Measurements from ENCODE around the gene UTS2B.

Gene UTS2B

DNA sequence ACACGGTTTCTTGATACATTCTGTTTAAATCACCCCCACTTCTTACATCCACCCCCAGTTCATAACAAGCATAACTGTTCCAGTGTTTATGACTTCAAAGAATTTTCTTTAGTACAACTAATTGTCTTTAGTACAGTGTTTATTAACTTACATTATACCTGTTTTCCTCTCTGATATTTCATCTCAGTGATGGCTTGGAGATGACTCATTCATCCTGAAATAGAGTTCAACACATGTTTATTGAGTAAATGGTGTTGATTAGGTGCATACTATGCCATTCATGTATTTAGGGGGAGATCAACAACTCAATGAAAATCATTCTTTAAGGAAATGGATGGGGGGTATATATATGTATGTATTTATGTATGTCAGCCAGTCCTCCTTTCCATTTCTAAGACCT is 21.7 kb upstream of the UTS2B start:
- DNase-seq (ENCODE audit: low read depth in 3 of 3): no peak

DNA sequence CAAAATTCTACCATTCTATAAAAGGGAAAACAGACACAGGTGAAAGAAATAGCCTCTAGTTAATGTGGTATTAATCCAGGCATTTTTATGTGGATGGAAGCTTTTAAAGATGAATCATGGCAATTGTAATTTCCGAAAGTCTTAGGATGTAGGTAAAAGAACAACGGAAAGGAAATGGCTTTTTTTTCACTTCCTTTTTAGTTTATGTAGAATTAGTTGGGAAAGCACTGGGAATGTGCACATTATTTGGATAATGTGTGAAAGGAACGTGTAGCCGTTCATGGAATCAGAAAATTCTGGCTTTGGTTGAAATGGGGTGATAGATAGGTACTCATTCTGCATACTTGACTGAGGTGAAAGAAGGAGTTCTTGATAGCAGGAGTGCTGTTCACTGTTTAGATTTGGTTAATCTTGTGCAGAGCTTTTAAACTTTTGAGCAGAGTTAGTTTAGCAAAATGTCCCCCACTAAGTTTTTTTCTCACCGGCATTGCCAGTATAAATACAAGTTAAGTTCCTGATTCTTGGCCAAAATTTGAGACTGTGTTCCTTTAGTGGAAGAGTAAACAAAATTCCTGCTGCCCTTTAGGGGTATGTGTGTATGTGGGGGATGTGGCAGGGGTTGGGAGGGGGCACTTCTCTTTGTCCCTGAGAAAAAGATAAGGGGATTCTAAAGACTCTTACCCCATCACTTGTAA is 20.2 kb upstream of the UTS2B start:
- DNase-seq (ENCODE audit: low read depth in 3 of 3): no peak

DNA sequence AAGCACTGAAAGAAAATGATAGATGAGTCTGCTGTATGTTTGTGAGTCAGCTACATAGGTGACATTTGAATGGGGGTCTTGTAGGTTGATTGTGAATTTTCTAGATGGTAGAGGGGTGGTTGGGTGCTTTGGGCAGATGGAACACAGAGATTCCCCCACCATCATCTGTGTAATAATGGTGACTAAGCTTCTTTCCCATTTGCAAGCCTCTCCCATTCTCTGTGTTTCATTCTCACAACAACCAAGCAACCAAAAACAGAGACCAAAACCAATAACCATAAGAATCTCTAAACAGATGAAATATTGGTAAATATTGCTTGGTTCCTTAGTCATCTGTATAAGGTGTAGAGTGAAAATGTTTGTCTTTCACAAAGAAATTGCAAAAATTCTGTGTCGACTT is 17.8 kb upstream of the UTS2B start:
- no peak for DNase-seq (ENCODE audit: low read depth in 3 of 3)

DNA sequence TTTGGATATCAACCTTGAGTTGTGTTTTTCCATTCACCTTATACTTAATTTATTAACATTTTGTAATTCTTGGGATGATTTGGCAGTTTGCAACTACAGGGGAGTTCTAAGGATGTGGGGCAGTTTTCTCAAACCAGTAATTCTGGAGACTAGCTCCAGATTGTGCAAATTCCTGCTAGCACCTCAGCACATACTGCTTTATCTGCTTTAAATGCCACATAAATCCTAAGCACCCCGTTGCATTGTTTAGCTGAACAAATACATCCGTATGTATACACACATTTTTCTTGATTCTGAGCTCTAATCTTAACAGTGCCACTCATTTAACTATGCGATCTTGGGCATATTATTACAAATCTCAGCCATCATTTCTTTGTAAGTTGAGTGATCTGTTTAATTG is 16.9 kb upstream of the UTS2B start:
- no peak for DNase-seq (ENCODE audit: low read depth in 3 of 3)

DNA sequence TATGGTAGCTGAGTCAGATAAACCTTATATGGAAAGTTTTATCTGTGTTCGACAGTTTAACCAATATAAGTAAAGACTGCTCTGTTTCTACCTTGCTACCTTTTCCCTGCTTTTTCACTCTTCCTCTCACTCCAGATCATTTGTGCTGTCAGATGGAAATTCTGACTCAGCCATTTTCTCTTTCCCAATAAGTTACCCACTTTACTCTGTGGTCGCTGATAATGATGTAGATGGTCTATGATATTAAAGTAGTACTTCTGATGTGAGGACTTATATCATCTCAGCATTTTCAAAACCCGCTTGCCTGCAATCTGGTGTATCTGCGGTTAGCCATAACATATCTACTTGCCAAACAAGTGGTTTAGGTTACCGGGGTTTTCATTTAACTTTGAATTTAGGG is 15.0 kb upstream of the UTS2B start:
- DNase-seq (ENCODE audit: low read depth in 3 of 3): no peak

DNA sequence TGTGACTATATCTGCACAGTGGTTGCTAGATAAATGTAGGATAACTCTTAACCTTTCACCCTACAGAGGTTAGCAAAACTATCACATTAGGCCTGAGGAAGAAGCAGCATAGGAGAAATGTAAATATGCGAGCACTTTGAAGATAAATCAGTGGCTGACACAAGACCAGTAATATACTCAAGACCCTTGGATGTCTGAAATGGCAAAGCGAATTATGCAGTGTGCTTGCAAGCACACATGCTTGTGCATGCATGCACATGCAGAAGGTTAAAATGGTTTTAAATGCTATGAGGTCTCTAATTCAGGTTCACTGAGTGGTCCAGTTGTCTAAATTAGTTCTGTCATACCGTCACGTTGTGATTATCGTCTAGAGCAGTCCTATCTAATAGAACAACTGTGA is 13.6 kb upstream of the UTS2B start:
- DNase-seq (ENCODE audit: low read depth in 3 of 3): no peak

DNA sequence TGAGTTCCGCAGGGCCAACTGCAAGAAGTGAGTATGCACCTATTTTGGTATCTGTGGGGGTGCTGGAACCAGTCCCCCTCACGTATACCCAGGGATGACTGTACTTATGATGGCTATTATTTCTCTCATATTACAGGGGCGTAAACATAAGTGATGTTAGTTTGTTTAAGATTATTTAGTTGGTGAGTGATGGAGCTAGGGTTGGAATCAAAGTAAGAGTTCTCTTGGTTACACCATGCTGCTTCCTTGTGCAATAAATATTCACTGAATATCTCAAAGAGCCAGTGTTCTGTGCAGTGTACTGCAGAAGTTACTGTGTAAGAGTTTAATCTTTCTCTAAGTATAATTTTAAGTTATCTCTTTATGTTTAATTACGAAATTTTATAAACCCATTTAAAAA is 12.8 kb upstream of the UTS2B start:
- DNase-seq (ENCODE audit: low read depth in 3 of 3): no peak

DNA sequence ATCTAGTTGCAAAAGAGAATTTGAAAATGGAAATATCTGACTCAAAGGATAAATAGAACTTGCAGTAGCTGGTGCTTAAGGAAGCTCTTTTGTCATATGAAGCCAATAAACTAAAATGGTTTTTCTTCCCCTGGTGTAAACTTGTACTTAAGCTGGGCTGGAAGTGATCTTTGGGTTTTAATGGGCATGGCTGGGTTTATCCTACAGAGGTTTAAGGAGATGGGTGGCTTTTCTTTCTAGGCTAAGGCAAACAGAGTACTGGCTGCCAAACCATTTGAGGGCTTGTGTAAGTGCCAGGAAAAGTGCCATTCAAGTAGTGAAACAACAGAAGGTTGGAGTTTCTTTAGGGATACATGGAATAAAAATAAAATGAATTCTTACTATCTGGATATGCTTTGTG is 12.1 kb upstream of the UTS2B start:
- DNase-seq (ENCODE audit: low read depth in 3 of 3): no peak

DNA sequence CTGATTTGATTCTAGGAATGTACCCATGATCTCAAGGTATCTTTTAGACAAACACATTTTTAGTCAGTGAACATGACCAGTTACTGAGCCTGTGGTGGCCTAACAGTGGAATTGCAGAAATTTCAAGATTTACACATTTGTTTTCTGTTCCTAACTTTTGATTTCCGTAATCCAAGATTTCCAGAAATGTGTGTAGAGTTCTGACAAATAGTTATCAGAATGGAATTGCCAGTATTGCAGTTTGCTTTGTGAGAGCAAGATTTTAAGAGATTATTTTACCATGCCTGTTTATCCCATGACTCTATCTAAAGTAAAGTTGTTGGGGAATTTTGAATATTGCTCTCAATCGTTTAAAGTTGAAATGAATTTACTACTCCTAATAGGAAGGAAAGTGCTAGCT is 11.7 kb upstream of the UTS2B start:
- no peak for DNase-seq (ENCODE audit: low read depth in 3 of 3)

DNA sequence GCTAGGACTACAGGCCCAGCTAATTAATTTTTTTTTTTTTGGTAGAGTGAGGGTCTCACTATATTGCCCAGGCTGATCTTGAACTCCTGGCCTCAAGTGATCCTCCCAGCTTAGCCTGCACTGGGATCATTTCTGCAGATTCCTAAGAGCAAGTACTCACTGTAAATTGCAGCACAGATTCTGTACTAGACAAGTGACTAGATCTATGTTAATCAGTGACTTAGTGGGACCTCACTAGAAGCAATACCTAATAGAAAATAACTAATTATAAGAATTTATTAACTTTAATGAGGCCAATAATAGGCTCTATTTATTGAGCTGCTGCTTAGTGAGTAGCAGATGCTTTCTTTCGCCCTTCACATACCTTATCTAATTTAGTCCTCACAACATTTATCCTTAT is 10.6 kb upstream of the UTS2B start:
- no peak for DNase-seq (ENCODE audit: low read depth in 3 of 3)

DNA sequence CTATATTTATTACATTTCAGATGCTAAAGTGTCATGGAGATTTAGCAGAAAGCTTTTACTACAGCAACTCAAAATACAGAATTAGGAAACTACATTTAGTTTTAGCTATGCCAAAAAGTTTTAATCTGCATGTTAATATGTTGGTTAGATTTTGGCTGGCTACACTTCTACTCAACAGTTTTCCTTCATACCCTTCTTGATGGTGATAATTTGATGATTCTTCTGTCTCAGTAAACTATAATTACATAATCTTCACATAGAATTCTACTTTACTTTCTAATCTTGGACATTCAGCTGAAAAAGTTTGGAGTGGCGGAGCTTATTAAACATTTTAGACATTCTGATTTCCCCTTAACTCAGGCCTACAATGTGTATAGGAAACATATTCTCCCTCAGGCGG is 10.0 kb upstream of the UTS2B start:
- no peak for DNase-seq (ENCODE audit: low read depth in 3 of 3)

DNA sequence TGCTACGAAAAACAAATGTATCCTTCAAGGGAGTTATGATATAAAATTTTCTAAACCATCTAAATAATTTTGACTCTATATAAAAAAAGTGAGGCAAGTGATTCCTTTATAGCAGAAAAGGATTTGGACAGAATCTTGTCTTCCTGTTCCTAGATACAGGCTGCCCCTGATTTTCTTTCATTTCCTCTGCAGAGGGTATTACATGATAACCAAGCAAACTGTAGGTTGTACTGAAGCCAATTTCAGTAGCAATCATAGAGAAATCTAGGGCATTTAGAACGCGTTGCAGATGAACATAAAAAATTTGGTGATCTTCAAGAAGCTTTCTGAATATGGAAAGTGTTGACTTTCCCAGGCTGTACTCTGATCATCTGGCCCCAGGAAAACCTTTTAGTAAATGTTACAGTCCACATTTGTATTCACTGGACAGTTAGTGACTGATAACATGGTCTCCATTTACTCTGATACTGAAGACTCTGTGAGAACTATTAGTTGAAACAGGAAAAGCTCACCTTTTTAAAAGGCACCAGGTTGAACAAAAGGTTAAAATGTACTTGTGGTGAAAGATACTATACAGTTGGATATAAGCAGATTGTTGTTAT is 9.1 kb upstream of the UTS2B start:
- no peak for DNase-seq (ENCODE audit: low read depth in 3 of 3)

DNA sequence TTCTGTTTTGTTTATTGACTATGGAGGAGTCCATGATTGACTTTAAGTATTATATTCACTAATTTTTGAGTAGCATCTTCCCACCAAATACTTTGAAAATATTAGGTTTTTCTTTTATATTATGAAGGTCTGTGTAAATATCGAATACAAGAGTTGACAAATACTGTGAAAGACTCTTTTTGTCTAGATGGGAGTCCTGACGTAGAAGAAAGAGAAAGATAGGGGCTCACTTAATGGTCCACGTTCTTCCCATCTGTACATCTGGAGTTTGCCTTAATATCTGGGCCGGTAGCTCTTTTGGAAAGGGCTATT is 7.8 kb upstream of the UTS2B start:
- DNase-seq (ENCODE audit: low read depth in 3 of 3): no peak

DNA sequence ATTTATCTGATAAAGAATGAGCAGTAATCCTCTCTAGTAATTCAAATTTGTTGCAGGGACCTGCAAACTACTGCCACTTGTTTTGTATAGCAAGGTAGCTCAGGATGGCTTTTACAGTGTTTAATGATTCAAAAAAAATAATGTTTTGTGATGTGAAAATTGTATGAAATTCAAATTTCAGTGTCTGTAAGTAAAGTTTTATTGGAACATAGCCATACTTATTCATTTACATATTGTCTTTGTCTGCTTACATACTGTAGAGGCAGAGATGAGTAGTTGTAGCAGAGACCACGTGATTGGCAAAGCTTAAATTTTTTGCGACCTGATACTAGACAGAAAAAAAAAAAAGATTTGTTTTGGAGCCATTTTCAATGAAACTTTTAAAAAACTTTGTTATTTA is 6.5 kb upstream of the UTS2B start:
- no peak for DNase-seq (ENCODE audit: low read depth in 3 of 3)

DNA sequence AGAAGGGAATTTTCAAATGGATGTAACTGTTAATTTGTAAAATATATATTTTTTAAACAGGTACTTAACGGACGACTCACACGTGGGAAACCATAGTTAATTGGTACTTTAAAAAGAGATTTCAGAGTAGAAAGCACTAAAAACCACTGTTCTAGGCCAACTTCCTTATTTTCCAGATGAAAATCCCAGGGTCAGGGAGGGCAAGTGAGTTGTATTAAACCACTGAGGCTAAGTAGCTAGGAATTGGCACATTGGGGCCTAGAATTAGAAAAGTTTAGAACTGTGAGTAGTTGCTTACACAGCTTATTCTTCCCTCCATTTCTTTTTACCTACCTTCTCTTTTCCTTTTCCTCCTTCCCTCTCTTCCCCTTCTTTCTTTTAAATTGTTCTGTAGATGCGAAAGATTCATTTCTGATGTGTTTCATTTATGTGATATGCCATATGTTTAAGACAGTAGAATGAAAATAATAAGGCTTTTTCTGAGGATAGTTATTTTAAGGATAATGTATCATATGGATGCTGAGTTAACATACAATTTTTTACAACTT is 4.1 kb upstream of the UTS2B start:
- no peak for DNase-seq (ENCODE audit: low read depth in 3 of 3)

DNA sequence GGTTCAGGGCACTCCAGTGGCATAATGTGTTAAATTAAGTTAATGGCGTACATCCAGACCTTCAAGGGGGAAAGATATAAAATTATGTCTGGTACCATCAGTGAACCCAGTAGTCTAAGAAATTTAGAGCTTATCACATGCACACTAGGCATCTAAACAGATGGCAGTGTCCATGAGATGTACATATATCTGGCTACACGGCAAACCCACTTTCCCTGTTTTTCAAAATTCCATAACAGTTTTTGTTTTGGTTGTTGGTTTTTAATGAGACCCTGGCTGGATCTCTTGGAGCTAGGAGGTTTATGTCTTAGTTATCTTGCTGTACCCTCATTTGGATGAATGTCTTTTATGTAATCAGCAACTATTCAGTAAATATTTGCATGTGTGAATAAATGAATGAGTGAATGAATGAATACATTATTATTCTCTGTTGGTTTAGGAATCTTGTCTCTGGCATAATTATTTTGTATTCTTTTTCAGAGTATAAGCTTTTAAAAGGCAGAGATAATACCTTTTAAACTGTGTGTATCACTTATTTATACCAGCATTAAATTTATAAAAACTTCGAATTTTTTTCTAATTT is 3.1 kb upstream of the UTS2B start:
- DNase-seq (ENCODE audit: low read depth in 3 of 3): no peak

DNA sequence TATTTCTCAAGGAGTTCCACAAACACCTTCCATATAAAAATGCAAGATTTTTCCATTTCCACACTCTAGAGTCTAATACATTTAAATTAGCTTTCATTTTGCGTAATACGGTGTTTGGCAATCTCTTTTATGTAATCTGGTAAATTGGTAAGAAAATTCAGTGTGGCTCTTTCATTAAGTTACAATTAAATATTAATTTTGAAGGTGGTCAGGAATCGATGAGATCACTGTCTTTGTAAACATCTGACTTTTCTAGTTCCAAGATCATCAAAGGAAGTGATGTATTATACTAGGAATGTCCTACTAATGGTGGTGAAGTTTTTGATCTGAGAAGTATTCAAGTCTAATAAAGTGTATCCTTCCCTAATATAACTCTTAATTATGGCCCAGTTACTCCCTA is 1.1 kb upstream of the UTS2B start:
- no peak for DNase-seq (ENCODE audit: low read depth in 3 of 3)

DNA sequence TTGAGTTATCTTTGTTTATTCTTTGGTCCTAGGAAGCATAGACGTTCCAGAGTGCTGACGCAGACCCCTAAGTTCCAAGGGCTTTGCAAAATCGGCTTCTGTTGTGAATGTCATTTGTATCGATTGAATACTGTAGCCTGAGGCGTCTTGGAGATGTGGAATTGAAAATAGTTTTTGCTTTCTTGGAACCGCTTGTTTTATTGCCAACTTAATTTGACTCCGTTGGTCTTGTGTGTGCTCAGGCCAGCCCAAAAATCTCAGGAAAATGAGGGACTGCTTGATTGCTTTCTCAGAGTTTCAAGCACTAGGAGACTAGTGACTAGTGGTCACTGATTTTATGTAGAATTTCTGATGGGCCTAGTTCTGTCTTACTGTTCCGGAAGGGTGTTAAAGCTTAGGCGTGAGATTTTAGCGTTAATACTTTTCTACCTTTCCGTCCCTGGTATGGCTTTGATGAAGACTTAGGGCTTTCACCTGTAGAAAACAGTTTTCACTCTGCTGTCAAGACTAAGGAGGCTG is 263 bp upstream of the UTS2B start:
- no peak for DNase-seq (ENCODE audit: low read depth in 3 of 3)

DNA sequence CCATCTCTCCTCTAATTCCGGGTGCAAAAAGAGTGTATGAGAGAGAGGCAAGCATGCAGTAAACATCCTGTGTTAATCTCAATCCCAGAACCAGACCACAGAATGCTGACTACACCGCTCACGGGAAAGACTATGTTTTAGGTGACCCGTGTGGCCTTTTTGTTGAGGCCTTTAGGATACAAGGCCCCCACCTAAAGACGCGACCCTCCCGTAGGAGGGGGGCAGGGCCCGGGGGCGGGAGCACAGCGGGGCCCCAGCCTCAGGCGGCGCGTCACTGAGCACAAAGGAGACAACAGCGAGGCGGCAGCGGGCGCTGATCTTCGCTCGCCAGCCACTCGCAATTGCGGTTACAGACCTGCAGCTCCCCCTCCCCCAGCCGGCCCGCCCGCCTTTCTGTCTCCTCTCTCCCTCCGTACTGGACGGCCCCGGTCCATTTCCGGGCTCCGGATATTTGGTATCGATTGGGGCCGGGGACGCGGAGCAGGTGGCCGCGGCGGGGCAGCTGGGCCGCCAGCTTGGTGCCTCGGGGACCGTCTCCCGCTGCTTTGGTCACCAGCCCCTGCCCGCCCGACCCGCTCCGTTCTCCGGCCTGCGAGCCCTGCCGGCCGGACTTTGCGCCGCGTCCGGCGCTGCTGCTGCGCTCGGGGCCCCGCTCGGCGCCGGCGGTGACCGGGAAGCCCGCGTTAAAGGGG is 1.2 kb downstream of the UTS2B start, which contains the start of gene CCDC50:
TSS of gene CCDC50 (plus strand) at position 433 of the 692 bp plus-strand sequence. CDS start 281 bp downstream, outside the sequence.
- DNase-seq (ENCODE audit: low read depth in 3 of 3): peak in 1 of 3 experiments; percentile 2

DNA sequence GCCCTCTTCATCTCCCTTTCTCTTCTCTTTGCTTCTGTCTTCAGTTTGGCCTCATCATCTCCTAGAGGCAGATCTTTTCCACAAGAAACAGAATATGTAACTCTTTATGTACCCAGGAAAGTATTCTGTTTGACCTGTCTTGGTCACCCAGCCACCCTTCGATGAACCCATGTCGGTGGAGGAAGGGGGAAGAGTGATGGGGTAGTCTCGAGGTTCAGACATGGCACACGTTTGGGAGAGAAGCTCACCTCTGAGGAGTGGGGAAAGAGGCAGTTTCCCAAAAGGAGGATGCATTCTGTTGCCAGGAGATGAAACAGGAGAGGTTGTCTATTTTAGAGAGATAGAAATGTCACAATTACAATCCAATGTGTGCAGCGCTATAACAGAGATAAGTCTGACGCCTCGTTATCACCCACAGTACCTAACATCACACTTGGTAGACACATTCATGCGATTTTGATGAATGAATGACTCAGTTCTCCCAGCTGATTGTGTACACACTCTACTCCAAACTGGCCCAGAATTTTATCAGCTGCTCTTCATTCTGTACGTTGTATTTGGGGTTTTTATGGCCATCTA is 1.9 kb downstream of the UTS2B start:
- no peak for DNase-seq (ENCODE audit: low read depth in 3 of 3)

DNA sequence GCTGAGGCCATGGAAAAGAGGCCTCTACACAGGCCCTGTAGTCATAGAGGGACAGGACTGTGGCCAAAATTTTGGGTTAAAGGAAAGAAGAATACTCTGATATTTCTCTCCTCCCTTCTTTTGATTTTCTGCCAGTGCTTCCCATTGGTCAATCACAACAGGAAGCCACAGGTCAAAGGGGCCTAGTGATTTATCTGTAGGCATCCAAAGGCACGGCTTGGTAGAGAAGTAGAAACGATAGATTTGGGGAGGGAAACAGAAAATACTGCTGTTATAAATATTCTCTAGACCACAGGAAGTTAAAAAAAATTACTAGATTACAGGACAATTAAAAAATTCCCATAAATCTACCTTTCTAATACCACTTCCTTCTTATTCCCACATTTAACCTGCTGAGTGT is 2.8 kb downstream of the UTS2B start:
- no peak for DNase-seq (ENCODE audit: low read depth in 3 of 3)

DNA sequence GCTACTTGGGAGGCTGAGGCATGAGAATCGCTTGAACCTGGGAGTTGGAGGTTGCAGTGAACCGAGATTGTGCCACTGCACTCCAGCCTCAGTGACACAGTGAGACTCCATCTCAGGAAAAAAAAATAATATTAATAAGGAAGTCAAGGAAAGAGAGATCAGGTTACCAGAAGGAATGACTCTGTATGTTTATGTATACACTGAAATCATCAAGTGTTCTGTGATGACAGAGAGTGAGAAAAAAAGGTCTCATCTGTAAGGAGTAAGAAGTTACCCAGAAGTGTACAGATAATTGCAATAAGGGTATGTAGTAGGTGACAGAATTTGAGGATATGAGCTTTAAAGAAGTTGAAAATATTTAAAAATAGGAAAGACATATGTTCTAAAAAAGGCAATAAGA is 5.4 kb downstream of the UTS2B start:
- DNase-seq (ENCODE audit: low read depth in 3 of 3): no peak
